Common myeloid progenitor, CD34-positive (primary cell): ENCODE results near the gene CPEB3.
A peak's percentile ranks its signal among the peaks of the same experiment; 100 is the strongest.

Experiments used
- CTCF ChIA-PET: fragments of 350-600 bp; sonication (Branson Sonifier 250); formaldehyde crosslinking; loops from one replicate; lab custom pipeline; 2021; ENCODE audit warnings: antibody characterized with exemption; lab: Charles Lee
- POLR2A ChIA-PET: fragments of 350-600 bp; sonication (Branson Sonifier 250); formaldehyde crosslinking; loops from one replicate; lab custom pipeline; 2021; ENCODE audit warnings: antibody characterized with exemption; lab: Charles Lee
- DNase-seq, 3 donors: peaks; one replicate each; pipeline versions ENCODE4 v3.0.0 to v3.0.0-alpha.2; 2013
- H3K27ac ChIP-seq, 2 experiments: 1 replicate in 1 of 2; 2 replicates in 1 of 2; pipeline ENCODE4 v1.7.0; 2013; ENCODE audit warnings: inconsistent platforms in 2 of 2, low read length in 2 of 2, mild to moderate bottlenecking in 2 of 2, low read depth in 1 of 2, moderate library complexity in 1 of 2; ENCODE audit not compliant: severe bottlenecking in 2 of 2, insufficient read depth in 1 of 2, poor library complexity in 1 of 2
- H3K27me3 ChIP-seq, 5 experiments: replicated peaks in 2 of 5; 1 replicate in 3 of 5; 2 replicates in 2 of 5; pipeline versions ENCODE4 v1.6.1 to v1.7.0; 2013; ENCODE audit warnings: low read length in 4 of 5, mild to moderate bottlenecking in 2 of 5, moderate library complexity in 2 of 5, inconsistent platforms in 1 of 5; ENCODE audit not compliant: insufficient read depth in 5 of 5, control insufficient read depth in 4 of 5
- H3K36me3 ChIP-seq, 4 experiments: 1 replicate in 2 of 4; 2 replicates in 2 of 4; pipeline versions ENCODE4 v1.6.1 to v1.7.0; 2013; ENCODE audit warnings: low read length in 3 of 4, control low read depth in 1 of 4, mild to moderate bottlenecking in 1 of 4; ENCODE audit not compliant: control insufficient read depth in 4 of 4, insufficient read depth in 4 of 4
- H3K4me1 ChIP-seq, 4 experiments: 1 replicate in 3 of 4; 2 replicates in 1 of 4; pipeline versions ENCODE4 v1.6.1 to v1.7.1; 2013; ENCODE audit warnings: low read length in 3 of 4, mild to moderate bottlenecking in 3 of 4, control low read depth in 1 of 4, inconsistent platforms in 1 of 4, moderate library complexity in 1 of 4; ENCODE audit not compliant: control insufficient read depth in 4 of 4, insufficient read depth in 4 of 4; ENCODE audit errors: control extremely low read depth in 1 of 4
- H3K4me3 ChIP-seq, 7 experiments: 1 replicate in 4 of 7; 2 replicates in 3 of 7; pipeline versions ENCODE4 v1.5.1 to v1.7.0; 2013; ENCODE audit warnings: mild to moderate bottlenecking in 7 of 7, low read length in 6 of 7, moderate library complexity in 6 of 7, inconsistent platforms in 2 of 7, low read depth in 2 of 7, control low read depth in 1 of 7; ENCODE audit not compliant: insufficient read depth in 4 of 7, control insufficient read depth in 1 of 7; ENCODE audit errors: extremely low read depth in 1 of 7
- H3K9me3 ChIP-seq, 5 experiments: 1 replicate in 4 of 5; 2 replicates in 1 of 5; pipeline versions ENCODE4 v1.6.1 to v1.7.1; 2013; ENCODE audit warnings: low read length in 4 of 5, mild to moderate bottlenecking in 2 of 5, inconsistent platforms in 1 of 5, low read depth in 1 of 5, moderate library complexity in 1 of 5; ENCODE audit not compliant: control insufficient read depth in 4 of 5, insufficient read depth in 2 of 5; ENCODE audit errors: control extremely low read depth in 1 of 5
- WGBS: methylation state at CpG from one replicate; pipeline ENCODE4 v1.1.5; 2013; ENCODE audit not compliant: insufficient coverage; 5-methylcytosine and 5-hydroxymethylcytosine counted together

The CPEB3 gene

GRCh38 chr10:92010047-92010735 lies 280.7 kb downstream of the CPEB3 start:
- no peak for DNase-seq
- Histone ChIP-seq H3K4me1 (peaks cover 0 to 13% (median 8%) of the 10 kb centered on the region in 4 experiments), H3K9me3 (no peaks in the 10 kb centered on the region), H3K36me3 (peaks cover 13 to 37% (median 26%) of the 10 kb centered on the region in 4 experiments), H3K27ac (no peak overlapping the region), H3K4me3 (no peak overlapping the region), H3K27me3 (no peaks in the 10 kb centered on the region)
- ChIA-PET CTCF (interaction anchor here (0.8 to 1.8 kb wide), 4 partner anchors 9 to 114 kb away, joined by 3 to 5 read pairs (median 3); no protein-coding TSS in a partner anchor), POLR2A (interaction anchor here (0.6 to 0.7 kb wide), 2 partner anchors 47 to 113 kb away, joined by 3 read pairs; no protein-coding TSS in a partner anchor)

- ChIA-PET POLR2A (interaction anchor here (0.7 kb wide), 2 partner anchors 67 to 114 kb away, joined by 3 read pairs; no protein-coding TSS in a partner anchor), CTCF (interaction anchor here (0.8 to 1.1 kb wide), 3 partner anchors 14 to 114 kb away, joined by 3 read pairs; no protein-coding TSS in a partner anchor)
- Histone ChIP-seq H3K9me3 (no peaks in the 10 kb centered on the region), H3K27me3 (no peaks in the 10 kb centered on the region), H3K27ac (no peak overlapping the region), H3K4me1 (peaks cover 0 to 13% (median 8%) of the 10 kb centered on the region in 4 experiments), H3K4me3 (no peak overlapping the region), H3K36me3 (peaks cover 9 to 32% (median 23%) of the 10 kb centered on the region in 4 experiments)
- 100% methylated on average over 1 of the region's 1 CpG for WGBS
- no peak for DNase-seq
These were observed 281.4 kb downstream of the CPEB3 start for GRCh38 chr10:92009445-92009844.

GRCh38 chr10:92005978-92006377 lies 284.9 kb downstream of the CPEB3 start:
- CTCF ChIA-PET: no interaction called here
- no CpG with 5 or more reads among the region's 1 CpG for WGBS
- peaks cover 8 to 34% (median 17%) of the 10 kb centered on the region in 4 experiments for H3K36me3 ChIP-seq

GRCh38 chr10:92003258-92003657 lies 287.6 kb downstream of the CPEB3 start:
- Histone ChIP-seq H3K27me3 (no peaks in the 10 kb centered on the region), H3K4me3 (no peak overlapping the region), H3K9me3 (peaks cover 0 to 10% (median 0%) of the 10 kb centered on the region in 5 experiments), H3K36me3 (peaks cover 17 to 36% (median 22%) of the 10 kb centered on the region in 4 experiments), H3K4me1 (peaks cover 0 to under 1% (median under 1%) of the 10 kb centered on the region in 4 experiments), H3K27ac (no peak overlapping the region)
- no peak for DNase-seq
- 100% methylated on average over 1 of the region's 2 CpGs for WGBS
- ChIA-PET CTCF (no interaction called here), POLR2A (no interaction called here)

More at GRCh38 chr10:92005978-92006377, 284.9 kb downstream of the CPEB3 start:
- no peaks in the 10 kb centered on the region for H3K27me3 ChIP-seq
- no peak overlapping the region for H3K4me3 ChIP-seq
- H3K4me1 ChIP-seq: peaks cover 0 to 13% (median 8%) of the 10 kb centered on the region in 4 experiments
- DNase-seq: no peak
- H3K27ac ChIP-seq: no peak overlapping the region
- POLR2A ChIA-PET: no interaction called here
- H3K9me3 ChIP-seq: peaks cover 0 to 10% (median 0%) of the 10 kb centered on the region in 5 experiments

GRCh38 chr10:92001995-92002394 lies 288.9 kb downstream of the CPEB3 start:
- POLR2A ChIA-PET: no interaction called here
- WGBS: no CpG with 5 or more reads among the region's 2 CpGs

GRCh38 chr10:92001581-92001980 lies 289.3 kb downstream of the CPEB3 start:
- H3K36me3 ChIP-seq: peaks cover 14 to 49% (median 35%) of the 10 kb centered on the region in 4 experiments
- DNase-seq: no peak
- no peaks in the 10 kb centered on the region for H3K4me1 ChIP-seq
- peaks cover 0 to 10% (median 0%) of the 10 kb centered on the region in 5 experiments for H3K9me3 ChIP-seq
- no peaks in the 10 kb centered on the region for H3K27me3 ChIP-seq
- H3K27ac ChIP-seq: no peak overlapping the region
- WGBS: no CpG with 5 or more reads among the region's 3 CpGs
- ChIA-PET POLR2A (no interaction called here), CTCF (interaction anchor here (1.4 kb wide), 1 partner anchor 9 kb away, joined by 3 read pairs; no protein-coding TSS in a partner anchor)
- H3K4me3 ChIP-seq: no peak overlapping the region

More at GRCh38 chr10:92001995-92002394, 288.9 kb downstream of the CPEB3 start:
- peak in 2 of 3 donors; percentile 6 to 10 for DNase-seq
- H3K27ac ChIP-seq: no peak overlapping the region
- H3K36me3 ChIP-seq: peaks cover 16 to 47% (median 33%) of the 10 kb centered on the region in 4 experiments
- no peak overlapping the region for H3K4me3 ChIP-seq
- H3K27me3 ChIP-seq: no peaks in the 10 kb centered on the region
- CTCF ChIA-PET: interaction anchor here (1.4 kb wide), 1 partner anchor 8 kb away, joined by 3 read pairs; no protein-coding TSS in a partner anchor
- peaks cover 0 to 10% (median 0%) of the 10 kb centered on the region in 5 experiments for H3K9me3 ChIP-seq
- no peaks in the 10 kb centered on the region for H3K4me1 ChIP-seq
